ENCODE data around the gene FAM83C. TPM values are rescaled to one million over a fixed set of nuclear protein-coding genes. Genes with fewer than 3 reads are reported as not detected.

FAM83C gene
- not detected in 3 replicates for total RNA-seq (2021)
- Bru-seq, nascent RNA = not detected
- long read RNA-seq, experiment 1 = 0 reads
- long read RNA-seq, experiment 2 = 0 reads
- long read RNA-seq, experiment 3 = 0 reads

DNA sequence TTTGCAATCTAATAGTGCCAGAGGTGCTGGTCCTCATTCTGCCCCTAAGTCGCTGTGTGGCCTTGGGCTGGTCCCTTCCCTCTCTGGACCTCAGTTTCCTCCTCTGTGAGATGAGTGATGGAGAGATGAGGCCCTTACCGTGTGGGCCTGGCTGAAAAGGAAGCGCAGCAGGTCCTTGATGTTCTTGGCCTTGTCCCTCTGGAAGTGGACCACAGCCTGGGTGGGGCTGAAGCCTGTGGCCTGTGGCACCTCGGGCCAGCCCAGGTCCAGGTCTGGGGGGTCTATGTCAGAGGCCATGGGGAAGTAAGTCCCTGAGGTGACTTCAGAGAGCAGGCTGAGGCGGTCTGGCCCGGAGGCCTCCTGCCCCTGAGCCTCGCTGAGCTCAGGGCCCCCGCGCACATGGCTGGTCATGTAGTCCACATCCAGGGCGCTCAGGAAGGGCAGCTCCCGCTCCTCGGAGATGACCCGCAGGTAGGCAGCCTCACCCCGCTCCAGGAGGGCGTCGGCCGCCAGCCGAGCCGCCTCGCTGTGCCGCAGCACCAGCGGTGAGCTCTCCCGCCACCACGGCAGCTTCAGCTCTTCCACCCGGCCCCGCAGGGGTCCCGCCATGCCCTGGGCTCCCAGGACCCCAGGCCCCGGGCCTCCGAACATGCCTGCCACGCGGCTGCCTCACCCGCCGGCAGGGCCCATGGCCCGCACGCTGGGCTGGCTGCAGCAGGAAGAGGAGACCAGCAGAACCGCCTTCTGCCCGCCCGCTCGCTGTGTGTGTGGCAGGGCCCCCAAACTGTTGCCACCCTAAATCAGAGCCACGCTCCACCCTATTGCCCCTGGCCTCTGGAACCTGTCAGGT is at the start of gene FAM83C:
Gene FAM83C, minus strand, starts transcription at position 772 of the 850 bp plus-strand sequence. Its CDS starts 121 bp downstream, at position 651.
- no peak within 1 kb of the TSS for H3K27ac Mint-ChIP-seq
- ChIA-PET POLR2A (no interaction called here), CTCF (interaction anchor here (0.9 to 6.2 kb wide), 4 partner anchors 11 to 147 kb away, joined by 3 to 36 read pairs (median 3); partner anchors contain the start of gene EDEM2)
- no peak for TF ChIP-seq USF1 (CRISPR knock-in tag; IDR thresholded peaks at IDR 0.05)
- H3K36me3 Mint-ChIP-seq = no peaks in the 10 kb centered on the region
- H3K27me3 Mint-ChIP-seq (ENCODE audit: low read depth) = no peaks in the 10 kb centered on the region; the same call in none of the 2 replicates
- DNase-seq (ENCODE audit: low spot score) (no peak), ATAC-seq (no peak)
- H3K4me1 Mint-ChIP-seq = no peaks in the 10 kb centered on the region
- H3K4me3 Mint-ChIP-seq = no peak within 1 kb of the TSS
- no peaks in the 10 kb centered on the region for H3K9me3 Mint-ChIP-seq

DNA sequence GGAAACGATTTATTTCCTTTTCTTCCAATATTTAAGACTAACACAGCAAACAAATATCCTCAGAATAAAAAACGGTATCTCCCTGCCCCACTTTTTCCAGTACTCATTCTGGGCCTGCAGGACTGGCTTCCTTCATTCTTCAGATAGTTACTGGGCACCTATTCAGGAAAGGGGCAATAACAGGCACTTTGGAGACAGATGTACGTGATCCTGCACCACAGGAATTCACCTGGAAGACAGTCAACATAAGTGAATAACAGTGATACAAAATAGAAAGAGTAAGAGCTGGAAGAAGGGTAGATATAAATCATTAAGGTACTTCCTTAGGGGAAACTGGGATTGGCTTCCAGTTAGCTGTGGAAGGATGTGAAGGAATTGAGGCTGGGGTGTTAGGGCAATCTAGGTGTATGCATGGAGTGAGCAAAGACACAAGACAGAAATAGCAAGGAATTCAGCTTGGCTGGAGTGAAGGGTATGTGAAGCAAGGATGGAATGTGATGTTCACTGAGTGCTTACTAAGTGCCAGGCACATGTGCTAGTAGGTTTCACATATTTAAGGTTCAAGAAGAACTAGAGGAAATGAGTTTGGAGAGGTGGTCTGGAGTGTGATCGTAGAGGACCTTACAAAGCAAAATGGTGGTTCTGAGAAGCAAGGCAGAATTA is 49.3 kb upstream of the FAM83C start:
- ATAC-seq = no peak
- no peaks in the 10 kb centered on the region for H3K27me3 Mint-ChIP-seq (ENCODE audit: low read depth)
- no peak for TF ChIP-seq ELF4 (CRISPR knock-in tag; IDR thresholded peaks at IDR 0.05; ENCODE audit: low read depth)
- no peak for TF ChIP-seq USF2 (CRISPR knock-in tag; IDR thresholded peaks at IDR 0.05)
- TF ChIP-seq MLX (CRISPR knock-in tag; IDR thresholded peaks at IDR 0.05) = no peak
- no peak for TF ChIP-seq E2F4 (CRISPR knock-in tag; IDR thresholded peaks at IDR 0.05; ENCODE audit: borderline replicate concordance, low read depth)
- no peak overlapping the region for H3K27ac Mint-ChIP-seq
- no peak overlapping the region for H3K4me3 Mint-ChIP-seq
- ChIA-PET POLR2A (interaction anchor here (0.6 kb wide), 1 partner anchor 113 kb away, joined by 4 read pairs; no protein-coding TSS in a partner anchor), CTCF (interaction anchor here (0.9 to 2.2 kb wide), 19 partner anchors 7 to 198 kb away, joined by 3 to 31 read pairs (median 4); partner anchors contain the start of genes CEP250 and GDF5)
- H3K36me3 Mint-ChIP-seq = peaks cover 10% of the 10 kb centered on the region
- peaks cover 5% of the 10 kb centered on the region; the same call in 1 of the 2 replicates for H3K4me1 Mint-ChIP-seq
- no peak for DNase-seq (ENCODE audit: low spot score)
- H3K9me3 Mint-ChIP-seq = peaks cover 9% of the 10 kb centered on the region

DNA sequence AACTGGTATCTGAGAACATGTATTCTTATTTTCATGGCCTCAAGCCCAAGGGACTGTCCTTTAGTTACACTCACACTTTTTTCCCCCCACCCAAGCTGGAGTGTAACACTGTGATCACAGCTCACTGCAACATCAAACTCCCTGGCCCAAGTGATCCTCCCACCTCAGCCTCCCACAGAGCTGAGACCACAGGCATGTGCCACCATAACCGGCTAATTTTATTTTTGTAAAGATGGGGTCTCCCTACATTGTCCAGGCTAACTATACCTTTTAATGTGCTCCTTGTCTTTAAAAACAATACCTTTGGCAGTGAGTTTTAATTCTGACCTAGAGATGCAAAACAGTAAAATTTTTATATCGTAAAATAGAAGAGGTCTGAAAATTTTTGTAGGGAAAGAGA is 48.2 kb upstream of the FAM83C start:
- CTCF ChIA-PET = no interaction called here
- Mint-ChIP-seq H3K4me3 (no peak overlapping the region), H3K27ac (no peak overlapping the region), H3K36me3 (no peaks in the 10 kb centered on the region; the same call in 1 of the 2 replicates), H3K9me3 (no peaks in the 10 kb centered on the region), H3K4me1 (peaks cover 5% of the 10 kb centered on the region; the same call in 1 of the 2 replicates), H3K27me3 (ENCODE audit: low read depth) (no peaks in the 10 kb centered on the region)
- no peak for TF ChIP-seq STAT6 (CRISPR knock-in tag; conservative IDR thresholded peaks at IDR 0.05; ENCODE audit: low read depth)
- TF ChIP-seq, protein P1, sequence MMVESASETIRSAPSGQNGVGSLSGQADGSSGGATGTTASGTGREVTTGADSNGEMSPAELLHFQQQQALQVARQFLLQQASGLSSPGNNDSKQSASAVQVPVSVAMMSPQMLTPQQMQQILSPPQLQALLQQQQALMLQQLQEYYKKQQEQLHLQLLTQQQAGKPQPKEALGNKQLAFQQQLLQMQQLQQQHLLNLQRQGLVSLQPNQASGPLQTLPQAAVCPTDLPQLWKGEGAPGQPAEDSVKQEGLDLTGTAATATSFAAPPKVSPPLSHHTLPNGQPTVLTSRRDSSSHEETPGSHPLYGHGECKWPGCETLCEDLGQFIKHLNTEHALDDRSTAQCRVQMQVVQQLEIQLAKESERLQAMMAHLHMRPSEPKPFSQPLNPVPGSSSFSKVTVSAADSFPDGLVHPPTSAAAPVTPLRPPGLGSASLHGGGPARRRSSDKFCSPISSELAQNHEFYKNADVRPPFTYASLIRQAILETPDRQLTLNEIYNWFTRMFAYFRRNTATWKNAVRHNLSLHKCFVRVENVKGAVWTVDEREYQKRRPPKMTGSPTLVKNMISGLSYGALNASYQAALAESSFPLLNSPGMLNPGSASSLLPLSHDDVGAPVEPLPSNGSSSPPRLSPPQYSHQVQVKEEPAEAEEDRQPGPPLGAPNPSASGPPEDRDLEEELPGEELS (CRISPR knock-in tag; IDR thresholded peaks at IDR 0.05) = no peak
- no peak for TF ChIP-seq ATF6 (CRISPR knock-in tag; IDR thresholded peaks at IDR 0.05)
- no peak for TF ChIP-seq OVOL2 (CRISPR knock-in tag; IDR thresholded peaks at IDR 0.05; ENCODE audit: borderline replicate concordance)
- no peak for TF ChIP-seq PRRX2 (CRISPR knock-in tag; IDR thresholded peaks at IDR 0.05)
- TF ChIP-seq E2F5 (CRISPR knock-in tag; IDR thresholded peaks at IDR 0.05) = no peak
- TF ChIP-seq ATF1 (CRISPR knock-in tag; IDR thresholded peaks at IDR 0.05) = no peak
- TF ChIP-seq CREB1 (CRISPR knock-in tag; IDR thresholded peaks at IDR 0.05) = no peak
- TF ChIP-seq ZNF138 (CRISPR knock-in tag; conservative IDR thresholded peaks at IDR 0.05) = no peak
- no peak for TF ChIP-seq FOXK1 (CRISPR knock-in tag; IDR thresholded peaks at IDR 0.05)
- POLR2A ChIA-PET = no interaction called here
- ATAC-seq (no peak), DNase-seq (ENCODE audit: low spot score) (no peak)
